GM13976 (cell line): ENCODE data around the gene FCSK.

Source experiments
- DNase-seq: peaks from one replicate; pipeline ENCODE4 v3.0.0; 2012; ENCODE audit warnings: low spot score
- in situ Hi-C: fragments of 300-500 bp; cut with MboI; formaldehyde crosslinking; loops from one replicate; pipeline ENCODE4 v1.12.0; 2022; ENCODE audit warnings: low sequenced_read_pairs, mixed read lengths, inconsistent platforms; ENCODE audit not compliant: unreplicated experiment
- TF ChIP-seq, protein P1 (sequence below): IDR thresholded peaks from 2 replicates; pipeline ENCODE4 v1.5.1; 2012; ENCODE audit warnings: borderline replicate concordance, mild to moderate bottlenecking; ENCODE audit not compliant: insufficient read depth; ENCODE audit errors: extremely low read depth, missing control alignments, control extremely low read depth

FCSK gene

DNA sequence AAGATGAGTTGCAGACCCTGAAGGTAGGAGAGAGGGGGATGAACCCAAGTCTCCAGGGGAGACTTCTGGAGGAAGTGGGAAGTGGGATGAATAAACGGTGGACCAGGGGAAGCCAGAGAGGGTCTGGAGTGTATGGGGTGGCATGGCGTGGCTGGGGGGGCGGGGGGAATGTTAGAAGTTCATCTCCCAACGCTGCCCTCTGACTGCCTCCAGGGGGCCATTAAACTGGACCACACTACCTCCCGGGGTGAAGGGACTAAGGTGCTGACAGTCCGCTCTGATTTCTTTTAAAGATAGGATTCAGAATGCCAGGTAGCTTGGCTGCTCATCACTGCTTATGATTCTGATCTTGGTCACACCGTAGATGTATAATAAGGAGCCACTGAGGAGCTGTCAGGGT, 36.7 kb upstream of the FCSK start:
- TF ChIP-seq, protein P1, sequence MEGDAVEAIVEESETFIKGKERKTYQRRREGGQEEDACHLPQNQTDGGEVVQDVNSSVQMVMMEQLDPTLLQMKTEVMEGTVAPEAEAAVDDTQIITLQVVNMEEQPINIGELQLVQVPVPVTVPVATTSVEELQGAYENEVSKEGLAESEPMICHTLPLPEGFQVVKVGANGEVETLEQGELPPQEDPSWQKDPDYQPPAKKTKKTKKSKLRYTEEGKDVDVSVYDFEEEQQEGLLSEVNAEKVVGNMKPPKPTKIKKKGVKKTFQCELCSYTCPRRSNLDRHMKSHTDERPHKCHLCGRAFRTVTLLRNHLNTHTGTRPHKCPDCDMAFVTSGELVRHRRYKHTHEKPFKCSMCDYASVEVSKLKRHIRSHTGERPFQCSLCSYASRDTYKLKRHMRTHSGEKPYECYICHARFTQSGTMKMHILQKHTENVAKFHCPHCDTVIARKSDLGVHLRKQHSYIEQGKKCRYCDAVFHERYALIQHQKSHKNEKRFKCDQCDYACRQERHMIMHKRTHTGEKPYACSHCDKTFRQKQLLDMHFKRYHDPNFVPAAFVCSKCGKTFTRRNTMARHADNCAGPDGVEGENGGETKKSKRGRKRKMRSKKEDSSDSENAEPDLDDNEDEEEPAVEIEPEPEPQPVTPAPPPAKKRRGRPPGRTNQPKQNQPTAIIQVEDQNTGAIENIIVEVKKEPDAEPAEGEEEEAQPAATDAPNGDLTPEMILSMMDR: peak; percentile 4
- in situ Hi-C loops: no loop called here
- DNase-seq: no peak

DNA sequence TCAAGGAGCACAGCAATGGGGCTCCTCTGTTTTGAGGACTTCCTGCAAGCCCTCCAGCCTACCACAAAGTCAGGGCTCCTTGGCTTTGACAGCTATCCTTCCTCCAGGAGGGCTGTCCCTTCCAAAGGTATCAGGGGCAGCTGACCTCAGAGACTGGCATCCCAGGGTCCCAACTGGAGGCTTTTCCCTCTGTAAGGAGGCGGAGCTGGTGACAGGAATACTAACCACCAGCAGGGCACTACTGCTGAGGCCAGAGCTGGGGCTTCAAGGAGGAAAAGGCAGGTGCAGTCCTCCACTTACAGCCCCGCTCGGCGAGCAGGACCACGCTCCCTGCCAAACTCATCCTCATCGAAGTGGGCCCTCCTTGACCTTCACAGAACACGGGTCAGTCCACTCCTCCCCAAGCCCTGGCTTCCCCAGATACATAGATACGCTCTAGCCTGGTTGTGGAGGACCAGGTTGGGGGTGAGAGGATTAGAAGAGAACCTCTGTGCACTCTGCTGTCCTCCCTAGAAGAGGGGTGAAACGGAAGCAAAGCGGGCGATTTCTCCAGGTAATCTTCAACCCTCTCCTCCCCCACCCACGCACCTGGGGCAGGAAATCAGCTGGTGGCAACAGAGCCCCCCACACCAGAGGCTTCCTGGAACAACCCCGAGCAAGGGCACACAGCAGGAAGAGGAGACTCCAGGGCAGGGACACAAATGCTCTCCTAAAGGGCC, 36.0 kb upstream of the FCSK start:
- DNase-seq: no peak
- TF ChIP-seq, protein P1: no peak
- in situ Hi-C loops: no loop called here

DNA sequence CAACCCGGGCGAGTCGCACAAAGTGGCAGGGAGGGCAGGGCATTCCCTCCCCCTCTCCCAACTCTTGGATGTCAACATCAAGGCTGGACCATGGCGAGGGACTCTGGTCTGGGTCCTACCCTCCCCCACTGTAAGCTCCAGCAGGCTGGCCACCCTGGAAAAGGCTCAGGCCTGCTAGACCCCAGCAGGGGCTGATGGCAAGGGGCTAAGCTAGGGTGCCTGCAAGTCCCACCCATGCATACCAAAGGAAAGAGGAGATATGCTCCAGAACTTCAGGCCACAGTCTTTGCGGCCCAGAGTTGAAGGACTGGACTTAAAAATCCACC, 35.4 kb upstream of the FCSK start:
- in situ Hi-C loops: no loop called here
- no peak for DNase-seq
- TF ChIP-seq, protein P1: no peak

DNA sequence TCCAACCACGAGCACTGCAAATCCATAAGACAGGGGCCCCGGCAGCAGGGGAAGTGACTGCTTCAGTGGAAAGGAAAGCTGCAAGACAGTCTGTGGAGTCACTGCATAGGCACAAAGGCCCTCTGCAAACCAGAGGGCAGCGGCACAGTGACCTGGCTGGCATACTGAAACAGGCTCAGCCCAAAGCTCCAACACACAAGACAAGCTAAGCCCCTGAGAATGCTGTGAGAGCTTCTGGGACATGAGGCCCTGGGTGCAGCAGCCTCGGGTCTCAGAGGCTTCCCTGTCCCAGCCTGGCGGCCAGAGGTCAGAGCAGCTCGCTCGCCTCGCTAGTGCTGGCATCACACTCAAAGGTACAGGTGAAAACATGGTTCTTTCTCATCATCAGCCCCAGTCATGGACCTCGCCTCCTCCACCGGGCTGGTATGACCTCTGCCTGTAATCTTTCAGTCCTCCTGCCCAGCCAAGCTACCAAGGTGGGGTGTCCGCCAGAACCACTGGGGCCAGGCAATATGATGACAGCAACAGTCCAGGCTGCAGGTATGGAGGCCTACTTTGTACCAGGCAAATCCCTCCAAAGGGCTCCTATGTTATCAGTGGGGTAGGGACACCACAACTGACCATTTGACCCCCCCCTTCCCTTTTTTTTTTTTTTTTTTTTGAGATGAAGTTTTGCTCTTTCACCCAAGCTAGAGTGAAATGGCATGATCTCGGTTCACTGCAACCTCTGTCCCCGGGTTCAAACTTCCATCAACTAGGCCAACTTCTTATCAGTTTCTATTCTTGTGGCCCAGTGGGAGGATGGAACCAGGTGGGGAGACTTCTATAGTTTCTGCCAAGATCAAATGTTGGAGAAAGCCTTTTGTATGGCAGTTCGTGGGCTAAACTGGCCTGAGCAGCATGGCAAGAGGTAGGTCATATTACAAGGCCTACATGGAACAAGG, 34.7 kb upstream of the FCSK start:
- TF ChIP-seq, protein P1: no peak
- in situ Hi-C loops: no loop called here
- DNase-seq: no peak

DNA sequence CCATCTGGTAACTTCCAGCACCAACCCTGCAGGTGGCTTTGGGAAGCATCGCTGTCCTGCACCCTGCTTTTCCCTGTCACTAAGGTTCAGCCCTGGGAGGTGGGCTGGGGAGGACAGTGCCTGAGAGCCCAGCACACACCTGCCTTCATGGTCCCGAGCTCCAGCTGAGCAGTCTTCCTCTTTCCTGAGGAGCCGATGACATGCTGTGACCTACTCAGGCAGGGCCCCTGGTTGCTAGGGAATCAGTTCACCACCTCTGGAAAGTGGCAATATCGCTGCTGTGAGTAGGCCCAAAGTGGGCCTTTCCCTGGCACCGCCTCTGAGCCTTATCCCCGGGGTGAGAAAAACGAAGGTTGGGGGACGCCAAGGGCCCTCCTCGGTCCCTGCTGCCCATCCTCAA, 33.4 kb upstream of the FCSK start:
- TF ChIP-seq, protein P1: no peak
- no peak for DNase-seq
- in situ Hi-C loops: no loop called here

DNA sequence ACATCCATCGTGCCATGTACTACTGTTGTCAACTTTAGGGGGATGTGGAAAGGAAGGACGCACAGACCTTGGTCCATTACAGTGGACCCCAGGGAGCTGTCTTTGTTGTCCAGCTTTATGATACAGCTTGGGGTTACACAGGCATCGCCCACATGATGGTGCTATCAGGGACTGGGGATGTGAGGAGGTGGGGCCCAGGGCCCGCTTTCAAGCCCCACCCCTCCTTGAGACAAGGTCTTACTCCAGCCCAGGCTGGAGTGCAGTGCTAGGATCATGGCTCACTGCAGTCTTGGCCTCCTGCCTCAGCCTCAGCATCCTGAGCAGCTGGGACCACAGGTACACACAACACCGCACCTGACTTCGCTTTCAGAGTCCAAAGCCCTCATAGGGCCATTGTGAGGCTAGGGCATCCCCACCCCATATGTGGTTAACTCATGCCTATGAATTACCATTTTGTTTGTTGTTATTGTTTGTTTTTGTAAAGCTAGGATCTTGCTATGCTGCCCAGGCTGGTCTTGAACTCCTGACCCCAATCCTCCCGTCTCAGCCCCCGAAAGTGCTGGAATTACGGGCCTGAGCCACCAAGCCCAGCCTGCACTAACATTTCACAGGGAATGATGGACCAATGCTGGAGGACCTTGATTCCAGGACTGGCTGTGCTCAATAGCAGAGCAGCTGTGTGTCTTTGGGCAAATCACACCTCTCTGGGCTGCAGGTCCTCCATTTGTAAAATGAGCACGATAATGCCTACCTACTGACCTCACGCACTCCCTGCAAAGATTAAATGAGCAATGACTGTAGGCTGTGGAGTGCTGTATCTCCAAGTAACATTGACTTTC, 32.7 kb upstream of the FCSK start:
- TF ChIP-seq, protein P1: no peak
- DNase-seq: no peak
- in situ Hi-C loops: no loop called here
